Dendritic cell treated with granulocyte-macrophage colony-stimulating factor and Interleukin-4, amounts not matched to agents 40 ng/mL and 50 ng/mL, for 4 days (primary cell): ENCODE results near the gene PXT1.
"Not testable (repeated sequence)": the region's sequence is repeated elsewhere in the genome, so short reads cannot be mapped to it uniquely, and the experiment has no call there.

Experiments
- H3K27ac Mint-ChIP-seq: one replicate; pipeline ENCODE4 v1.8.0; 2022; ENCODE audit warnings: mild to moderate bottlenecking, mixed read lengths
- H3K27me3 Mint-ChIP-seq: one replicate; pipeline ENCODE4 v1.8.0; 2022; ENCODE audit warnings: mild to moderate bottlenecking, mixed read lengths
- H3K36me3 Mint-ChIP-seq: one replicate; pipeline ENCODE4 v1.8.0; 2022; ENCODE audit warnings: low read depth, mixed read lengths
- H3K4me1 Mint-ChIP-seq: one replicate; pipeline ENCODE4 v1.8.0; 2022; ENCODE audit warnings: low read depth, mixed read lengths
- H3K4me3 Mint-ChIP-seq: one replicate; pipeline ENCODE4 v1.8.0; 2022; ENCODE audit warnings: mild to moderate bottlenecking, moderate library complexity, mixed read lengths
- H3K9me3 Mint-ChIP-seq: one replicate; pipeline ENCODE4 v1.8.0; 2022; ENCODE audit warnings: mixed read lengths
- intact Hi-C: fragments of 100-400 bp; cut with micrococcal nuclease; formaldehyde crosslinking; loops from one replicate; pipeline ENCODE4 v1.15.0; 2022

The PXT1 gene

GRCh38 chr6:36463676-36464075, 21.0 kb upstream of the PXT1 start:
- no peaks in the 10 kb centered on the region for H3K27me3 Mint-ChIP-seq
- peaks cover 10% of the 10 kb centered on the region for H3K36me3 Mint-ChIP-seq
- intact Hi-C loops = no loop called here
- no peaks in the 10 kb centered on the region for H3K9me3 Mint-ChIP-seq
- H3K4me3 Mint-ChIP-seq = no peak overlapping the region
- no peak overlapping the region for H3K27ac Mint-ChIP-seq
- peaks cover 22% of the 10 kb centered on the region for H3K4me1 Mint-ChIP-seq

- H3K36me3 Mint-ChIP-seq = peaks cover 16% of the 10 kb centered on the region
- peaks cover 26% of the 10 kb centered on the region for H3K4me1 Mint-ChIP-seq
- no peaks in the 10 kb centered on the region for H3K9me3 Mint-ChIP-seq
- intact Hi-C loops = no loop called here
- no peak overlapping the region for H3K4me3 Mint-ChIP-seq
- H3K27me3 Mint-ChIP-seq = no peaks in the 10 kb centered on the region
- H3K27ac Mint-ChIP-seq = no peak overlapping the region
Measured at GRCh38 chr6:36461646-36462045, 19.0 kb upstream of the PXT1 start.

- peaks cover 16% of the 10 kb centered on the region for H3K36me3 Mint-ChIP-seq
- no peaks in the 10 kb centered on the region for H3K9me3 Mint-ChIP-seq
- H3K4me3 Mint-ChIP-seq = no peak overlapping the region
- no peaks in the 10 kb centered on the region for H3K27me3 Mint-ChIP-seq
- intact Hi-C loops = no loop called here
- no peak overlapping the region for H3K27ac Mint-ChIP-seq
- peaks cover 26% of the 10 kb centered on the region for H3K4me1 Mint-ChIP-seq
Measured at GRCh38 chr6:36460916-36461315, 18.3 kb upstream of the PXT1 start.

GRCh38 chr6:36459501-36459900, 16.8 kb upstream of the PXT1 start:
- Mint-ChIP-seq H3K4me3 (no peak overlapping the region), H3K9me3 (no peaks in the 10 kb centered on the region), H3K36me3 (peaks cover 27% of the 10 kb centered on the region), H3K27me3 (no peaks in the 10 kb centered on the region), H3K27ac (no peak overlapping the region), H3K4me1 (peaks cover 26% of the 10 kb centered on the region)
- intact Hi-C loops = no loop called here

DNA sequence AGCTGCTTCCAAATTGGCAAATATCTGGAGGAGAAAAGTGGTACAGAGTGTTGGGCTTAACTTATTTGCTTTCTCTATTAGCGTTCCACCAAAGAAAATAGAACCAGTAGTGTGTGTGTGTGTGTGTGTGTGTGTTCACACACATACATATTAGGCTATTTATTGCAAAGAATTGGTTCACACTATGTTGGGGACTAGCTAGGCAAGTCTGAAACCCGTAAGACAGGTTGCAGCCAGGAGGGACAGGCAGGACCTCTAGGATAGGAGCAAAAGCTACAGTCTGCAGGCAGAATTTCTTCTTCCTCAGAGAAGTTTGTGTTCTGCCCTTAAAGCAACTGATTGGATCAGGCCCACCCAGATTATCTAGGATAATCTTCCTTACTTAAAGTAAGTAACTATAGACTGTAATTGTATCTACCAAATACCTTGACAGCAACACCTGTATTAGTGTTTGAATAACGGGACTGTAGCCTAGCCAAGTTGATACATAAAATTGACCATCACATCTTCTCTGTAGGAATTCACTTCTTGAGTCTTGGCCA, 12.9 kb upstream of the PXT1 start:
- Mint-ChIP-seq H3K36me3 (peaks cover 57% of the 10 kb centered on the region), H3K9me3 (no peaks in the 10 kb centered on the region), H3K4me1 (peaks cover 12% of the 10 kb centered on the region), H3K27me3 (no peaks in the 10 kb centered on the region), H3K27ac (no peak overlapping the region), H3K4me3 (no peak overlapping the region)
- intact Hi-C loops = no loop called here

GRCh38 chr6:36452897-36453296, 10.2 kb upstream of the PXT1 start:
- intact Hi-C loops, H3K4me3 Mint-ChIP-seq, H3K27me3 Mint-ChIP-seq, H3K27ac Mint-ChIP-seq: not testable (repeated sequence)
- Mint-ChIP-seq H3K36me3 (peaks cover 75% of the 10 kb centered on the region), H3K9me3 (peaks cover 14% of the 10 kb centered on the region), H3K4me1 (peaks cover 13% of the 10 kb centered on the region)

- intact Hi-C loops, H3K27ac Mint-ChIP-seq, H3K4me3 Mint-ChIP-seq, H3K27me3 Mint-ChIP-seq: not testable (repeated sequence)
- peaks cover 53% of the 10 kb centered on the region for H3K36me3 Mint-ChIP-seq
- peaks cover 25% of the 10 kb centered on the region for H3K4me1 Mint-ChIP-seq
- peaks cover 14% of the 10 kb centered on the region for H3K9me3 Mint-ChIP-seq
Measured at GRCh38 chr6:36449173-36449572, 6.5 kb upstream of the PXT1 start.

DNA sequence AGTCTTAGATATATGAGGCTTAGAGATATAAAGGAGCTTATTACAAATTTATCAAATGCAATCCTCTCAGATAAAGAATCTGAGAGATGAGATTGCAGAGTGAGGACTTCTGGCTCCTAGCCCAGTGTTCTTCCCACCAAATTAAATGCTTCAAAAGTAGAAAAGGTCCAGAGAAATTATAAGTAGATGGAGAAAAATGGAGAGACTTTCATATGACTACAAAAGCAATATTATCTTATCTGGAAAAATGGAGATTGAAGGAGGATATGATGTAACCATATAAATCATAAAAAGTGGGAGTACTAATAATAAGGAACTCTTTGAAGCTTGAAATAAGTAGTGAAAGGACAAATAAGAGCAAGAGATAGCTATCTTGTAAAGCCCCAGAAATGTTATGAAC, 3.0 kb upstream of the PXT1 start:
- peaks cover 35% of the 10 kb centered on the region for H3K4me1 Mint-ChIP-seq
- peak overlapping the region; percentile 45 for H3K27ac Mint-ChIP-seq
- intact Hi-C loops = no loop called here
- H3K36me3 Mint-ChIP-seq = peaks cover 38% of the 10 kb centered on the region
- no peak overlapping the region for H3K4me3 Mint-ChIP-seq
- H3K9me3 Mint-ChIP-seq = peaks cover 14% of the 10 kb centered on the region
- H3K27me3 Mint-ChIP-seq = no peaks in the 10 kb centered on the region

GRCh38 chr6:36444470-36444869, 1.8 kb upstream of the PXT1 start:
- H3K4me1 Mint-ChIP-seq = peaks cover 27% of the 10 kb centered on the region
- intact Hi-C loops = no loop called here

GRCh38 chr6:36443471-36444428, 1.1 kb upstream of the PXT1 start:
- Mint-ChIP-seq H3K9me3 (peaks cover 5% of the 10 kb centered on the region), H3K27me3 (no peaks in the 10 kb centered on the region), H3K4me1 (peaks cover 26% of the 10 kb centered on the region), H3K4me3 (peak overlapping the region; percentile 92), H3K27ac (peak overlapping the region; percentile 96), H3K36me3 (peaks cover 26% of the 10 kb centered on the region)
- intact Hi-C loops = no loop called here

More at GRCh38 chr6:36444470-36444869, 1.8 kb upstream of the PXT1 start:
- peaks cover 33% of the 10 kb centered on the region for H3K36me3 Mint-ChIP-seq
- H3K27ac Mint-ChIP-seq = peak overlapping the region; percentile 96
- peaks cover 12% of the 10 kb centered on the region for H3K9me3 Mint-ChIP-seq
- no peaks in the 10 kb centered on the region for H3K27me3 Mint-ChIP-seq
- H3K4me3 Mint-ChIP-seq = peak overlapping the region; percentile 92

DNA sequence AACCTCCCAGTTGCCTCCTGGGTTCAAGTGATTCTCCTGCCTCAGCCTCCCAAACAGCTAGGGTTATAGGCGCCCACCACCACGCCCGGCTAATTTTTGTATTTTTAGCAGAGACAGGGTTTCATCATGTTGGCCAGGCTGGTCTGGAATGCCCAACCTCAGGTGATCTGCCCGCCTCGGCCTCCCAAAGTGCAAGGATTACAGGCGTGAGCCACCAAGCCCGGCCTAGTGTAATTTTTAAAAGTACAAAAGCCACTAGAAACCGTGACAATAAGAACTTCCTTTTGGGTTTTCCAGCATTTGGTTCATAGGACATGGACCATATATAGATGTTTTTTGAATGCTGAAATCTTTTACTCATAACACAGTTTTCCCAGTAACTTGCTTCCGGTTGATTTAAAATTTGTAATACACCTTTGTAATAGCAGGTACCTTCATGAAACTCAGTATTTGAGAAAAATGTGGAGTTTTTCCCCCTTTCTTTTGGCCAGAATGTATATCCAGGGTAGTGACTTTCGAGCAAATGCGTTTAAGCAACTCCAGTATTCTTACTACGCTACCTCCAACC, 467 bp downstream of the PXT1 start:
- Mint-ChIP-seq H3K9me3 (no peaks in the 10 kb centered on the region), H3K4me3 (peak overlapping the region; percentile 92), H3K4me1 (peaks cover 26% of the 10 kb centered on the region)

GRCh38 chr6:36441307-36441894, 1.3 kb downstream of the PXT1 start:
- Mint-ChIP-seq H3K36me3 (peaks cover 19% of the 10 kb centered on the region), H3K9me3 (no peaks in the 10 kb centered on the region), H3K27me3 (no peaks in the 10 kb centered on the region), H3K4me3 (no peak overlapping the region), H3K4me1 (peaks cover 26% of the 10 kb centered on the region), H3K27ac (peak overlapping the region; percentile 96)
- intact Hi-C loops = loop anchor here (1.0 kb wide), 1 partner anchor 18 kb away; no protein-coding TSS in a partner anchor

More for the DNA sequence above, 467 bp downstream of the PXT1 start:
- Mint-ChIP-seq H3K27ac (peak overlapping the region; percentile 96), H3K27me3 (no peaks in the 10 kb centered on the region), H3K36me3 (peaks cover 19% of the 10 kb centered on the region)
- intact Hi-C loops = no loop called here

GRCh38 chr6:36436466-36436865, 6.2 kb downstream of the PXT1 start:
- Mint-ChIP-seq H3K36me3 (no peaks in the 10 kb centered on the region), H3K27ac (no peak overlapping the region), H3K9me3 (no peaks in the 10 kb centered on the region), H3K4me3 (no peak overlapping the region), H3K4me1 (peaks cover 5% of the 10 kb centered on the region), H3K27me3 (no peaks in the 10 kb centered on the region)
- intact Hi-C loops = no loop called here

DNA sequence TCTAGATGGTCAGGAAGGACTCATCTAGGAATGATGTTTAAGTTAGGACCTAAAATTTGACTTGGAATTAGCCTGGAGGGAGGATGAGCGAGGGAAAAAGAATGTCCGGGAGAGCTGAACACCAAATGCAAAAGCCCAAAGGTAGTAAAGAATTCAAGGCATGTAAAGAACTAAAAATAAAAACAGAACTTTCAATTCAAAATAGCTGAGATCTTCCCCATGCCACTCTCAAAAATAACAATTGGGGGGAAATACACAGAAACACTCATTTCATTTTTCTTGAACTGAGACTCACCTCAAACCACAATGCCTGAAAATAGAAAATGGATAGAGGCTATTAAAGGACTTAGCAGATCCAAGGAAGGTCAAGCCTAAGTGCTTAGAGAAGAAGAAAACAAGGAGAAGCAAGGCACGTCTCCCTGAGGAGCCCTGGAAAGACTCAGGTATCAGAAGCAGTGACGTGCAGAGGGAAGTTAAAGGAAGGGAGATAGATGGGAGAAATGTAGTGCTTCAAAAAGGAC, 10.4 kb downstream of the PXT1 start:
- H3K36me3 Mint-ChIP-seq = no peaks in the 10 kb centered on the region
- no peaks in the 10 kb centered on the region for H3K4me1 Mint-ChIP-seq
- intact Hi-C loops = no loop called here
- no peaks in the 10 kb centered on the region for H3K27me3 Mint-ChIP-seq
- no peaks in the 10 kb centered on the region for H3K9me3 Mint-ChIP-seq
- H3K27ac Mint-ChIP-seq = no peak overlapping the region
- H3K4me3 Mint-ChIP-seq = no peak overlapping the region
